Aorta (tissue), 5 donors: Measurements from ENCODE around the gene ARPC2. TPM values are rescaled to one million over a fixed set of nuclear protein-coding genes. Genes with fewer than 3 reads are reported as not detected.

ENCODE experiments used
- ATAC-seq: fragments of 200-7000 bp; cut with Tn5 transposase; one replicate; pipeline ENCODE4 v1.9.1; 2022; ENCODE audit warnings: moderate library complexity; ENCODE audit not compliant: low FRiP score
- DNase-seq, 2 donors: peaks; one replicate each; pipeline ENCODE4 v3.0.0-alpha.2; 2020
- H3K27ac ChIP-seq, 2 donors: one replicate each; pipeline ENCODE4 v1.5.1; 2013; ENCODE audit warnings: low read length in 2 of 2, mild to moderate bottlenecking in 2 of 2, moderate library complexity in 2 of 2, control low read depth in 1 of 2, inconsistent platforms in 1 of 2, low read depth in 1 of 2
- H3K27me3 ChIP-seq, 2 donors: one replicate each; pipeline ENCODE4 v1.6.1; 2013; ENCODE audit warnings: control low read depth in 1 of 2, low read length in 1 of 2, mild to moderate bottlenecking in 1 of 2, moderate library complexity in 1 of 2; ENCODE audit not compliant: insufficient read depth in 2 of 2, control insufficient read depth in 1 of 2
- H3K36me3 ChIP-seq, 2 donors: one replicate each; pipeline ENCODE4 v1.6.1; 2013; ENCODE audit warnings: control low read depth in 1 of 2, low read length in 1 of 2, mild to moderate bottlenecking in 1 of 2; ENCODE audit not compliant: insufficient read depth in 2 of 2, control insufficient read depth in 1 of 2
- H3K4me1 ChIP-seq, 2 donors: one replicate each; pipeline ENCODE4 v1.6.1; 2013; ENCODE audit warnings: low read length in 2 of 2, control low read depth in 1 of 2, mild to moderate bottlenecking in 1 of 2, moderate library complexity in 1 of 2; ENCODE audit not compliant: insufficient read depth in 2 of 2, control insufficient read depth in 1 of 2
- H3K4me3 ChIP-seq, 2 donors: one replicate each; pipeline ENCODE4 v1.5.1; 2013; ENCODE audit warnings: low read length in 2 of 2, control low read depth in 1 of 2, mild to moderate bottlenecking in 1 of 2
- H3K9me3 ChIP-seq: one replicate; pipeline ENCODE4 v1.6.1; 2013; ENCODE audit warnings: mild to moderate bottlenecking, low read length; ENCODE audit not compliant: control insufficient read depth
- WGBS, 2 donors: extraction: QIAGEN DNeasy Blood & Tissue Kit; methylation state at CpG; one replicate each; pipeline ENCODE4 v1.1.7; 2013; 5-methylcytosine and 5-hydroxymethylcytosine counted together
- intact Hi-C, 2 donors: fragments of 100-400 bp; cut with DNase I; formaldehyde crosslinking; loops; one replicate each; pipeline versions ENCODE4 v1.14.2 to v1.15.0; 2022
- polyA plus RNA-seq, 2 donors: library from polyadenylated mRNA; stranded (reverse); fragments of 200-250 nt; gene quantifications; one replicate each; pipeline ENCODE4 v1.2.3, GENCODE V29; 2013
- total RNA-seq, 2 donors: library from RNA; stranded (reverse); fragmentation: NEBNext Ultra II Directional; extraction: Animal tissue kit (Norgen Biotek cat#: 25700); gene quantifications; one replicate each; pipeline ENCODE4 v1.2.1, GENCODE V29; 2021
- donor health status: healthy with polysubstance abuse.
- donor health status: Bipolar disorder and iron deficiency.
- donor health status: DM: no; HTN: no; CAD: no.
- donor health status: DM: no; HTN: no; CAD: no.
- donor health status: DM: yes; HTN: yes; CAD: no.

ARPC2 gene
- total and polyA plus RNA-seq, 4 donors = 297 to 467 (median 359) TPM

DNA sequence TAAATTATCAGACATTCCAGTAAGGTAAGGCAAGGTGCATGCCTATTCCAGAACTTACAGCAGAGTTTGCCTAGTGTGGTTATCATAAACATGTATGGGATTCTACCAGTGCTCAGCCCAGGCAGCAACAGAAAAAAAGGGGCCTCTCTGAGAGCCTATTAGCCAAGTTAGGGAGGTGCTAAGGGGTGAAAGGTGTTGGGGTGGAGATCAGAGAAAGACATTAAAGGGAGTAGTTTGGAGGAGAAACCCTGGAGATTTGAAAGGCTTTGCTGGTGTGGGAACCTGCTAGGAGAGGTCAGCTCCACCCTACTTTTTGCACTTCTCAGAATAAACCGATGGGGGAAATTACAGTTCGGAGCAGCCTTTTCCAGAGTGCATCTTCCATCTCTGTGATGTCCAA lies 2.9 kb downstream of the ARPC2 start:
- DNase-seq (no peak), ATAC-seq (no peak)
- Histone ChIP-seq H3K36me3 (peaks cover 0 to 1% of the 10 kb centered on the region in 2 donors), H3K4me3 (peak overlapping the region; percentile 32 to 38), H3K27ac (peak overlapping the region in 1 of 2 donors; percentile 16), H3K9me3 (no peaks in the 10 kb centered on the region), H3K4me1 (peaks cover 5 to 25% of the 10 kb centered on the region in 2 donors), H3K27me3 (no peaks in the 10 kb centered on the region)
- intact Hi-C loops = loop anchor here in 1 of 2 donors (5.0 kb wide), 1 partner anchor 187 kb away; no protein-coding TSS in a partner anchor
- 37 to 38% methylated on average over 2 of the region's 2 CpGs for WGBS, 2 donors

DNA sequence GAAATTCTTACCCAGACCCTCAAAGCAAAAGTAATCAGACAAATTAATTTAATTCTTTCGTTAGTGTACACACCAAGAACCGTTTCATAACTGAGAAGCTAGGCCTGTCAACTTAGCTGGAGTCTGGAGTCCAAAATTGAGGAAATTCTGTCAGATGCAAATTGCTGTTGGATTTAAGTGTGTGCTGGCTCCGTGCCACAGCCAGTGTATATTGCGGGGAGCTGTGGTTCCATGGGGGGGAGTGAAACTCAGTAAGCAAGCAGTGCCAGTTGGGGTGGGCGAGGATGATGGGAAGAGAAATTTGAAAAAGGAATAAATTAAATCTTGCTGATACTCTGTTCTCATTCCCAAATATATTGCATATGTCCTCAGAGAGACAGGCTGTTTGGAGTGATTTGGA lies 4.0 kb downstream of the ARPC2 start:
- H3K9me3 ChIP-seq = no peaks in the 10 kb centered on the region
- intact Hi-C loops = no loop called here
- DNase-seq (no peak), ATAC-seq (no peak)
- H3K27me3 ChIP-seq = no peaks in the 10 kb centered on the region
- peaks cover 0 to 1% of the 10 kb centered on the region in 2 donors for H3K36me3 ChIP-seq
- H3K27ac ChIP-seq = no peak overlapping the region
- H3K4me3 ChIP-seq = peak overlapping the region in 1 of 2 donors; percentile 11
- WGBS, 2 donors = 40 to 41% methylated on average over 5 of the region's 5 CpGs
- H3K4me1 ChIP-seq = peaks cover 5 to 26% of the 10 kb centered on the region in 2 donors

DNA sequence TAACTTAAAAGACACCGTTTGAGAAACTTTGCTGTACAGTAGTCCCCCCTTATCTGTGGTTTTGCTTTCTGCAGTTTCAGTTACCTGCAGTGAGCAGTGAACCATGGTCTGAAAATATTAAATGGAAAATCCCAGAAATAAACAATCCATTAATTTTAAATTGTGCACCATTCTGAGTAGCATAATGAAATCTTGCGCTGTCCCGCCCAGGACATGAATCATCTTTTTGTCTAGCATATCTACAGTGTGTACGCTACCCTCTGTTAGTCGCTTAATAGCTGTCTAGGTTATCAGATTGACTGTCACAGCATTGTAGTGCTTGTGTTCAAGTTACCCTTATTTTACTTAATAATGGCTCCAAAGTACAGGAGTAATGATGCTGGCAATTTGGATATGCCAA lies 6.1 kb downstream of the ARPC2 start:
- H3K4me3 ChIP-seq = no peak overlapping the region
- ATAC-seq (no peak), DNase-seq (no peak)
- H3K27ac ChIP-seq = no peak overlapping the region
- no peaks in the 10 kb centered on the region for H3K9me3 ChIP-seq
- H3K36me3 ChIP-seq = peaks cover 0 to 4% of the 10 kb centered on the region in 2 donors
- 77 to 82% methylated on average over 5 of the region's 5 CpGs for WGBS, 2 donors
- intact Hi-C loops = no loop called here
- H3K4me1 ChIP-seq = peaks cover 5 to 26% of the 10 kb centered on the region in 2 donors
- H3K27me3 ChIP-seq = no peaks in the 10 kb centered on the region

DNA sequence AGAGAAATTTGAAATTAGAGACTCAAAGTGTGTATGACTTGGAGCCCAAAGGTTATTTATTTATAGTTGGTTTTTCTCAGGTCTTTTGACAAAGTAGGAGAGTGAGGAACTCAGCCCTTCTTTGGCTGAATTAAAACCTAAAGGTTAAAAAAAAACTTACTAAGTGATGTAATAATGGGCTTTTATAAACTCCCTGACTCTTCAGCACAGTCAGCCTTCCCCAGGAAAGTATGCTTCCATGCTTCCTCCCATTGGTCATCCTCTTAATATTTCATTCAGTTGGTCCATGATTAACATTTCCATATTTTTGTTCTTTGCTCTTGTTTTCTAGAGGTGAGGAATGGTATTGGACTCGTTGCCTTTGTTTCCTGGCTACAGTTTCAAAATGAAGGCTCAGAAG lies 7.2 kb downstream of the ARPC2 start:
- H3K9me3 ChIP-seq = no peaks in the 10 kb centered on the region
- WGBS, 2 donors = 34 to 39% methylated on average over 1 of the region's 1 CpG
- intact Hi-C loops = no loop called here
- H3K4me1 ChIP-seq = peaks cover 5 to 32% of the 10 kb centered on the region in 2 donors
- DNase-seq = no peak
- no peak overlapping the region for H3K27ac ChIP-seq
- no peak for ATAC-seq
- peaks cover 0 to 4% of the 10 kb centered on the region in 2 donors for H3K36me3 ChIP-seq
- H3K27me3 ChIP-seq = no peaks in the 10 kb centered on the region
- H3K4me3 ChIP-seq = no peak overlapping the region

DNA sequence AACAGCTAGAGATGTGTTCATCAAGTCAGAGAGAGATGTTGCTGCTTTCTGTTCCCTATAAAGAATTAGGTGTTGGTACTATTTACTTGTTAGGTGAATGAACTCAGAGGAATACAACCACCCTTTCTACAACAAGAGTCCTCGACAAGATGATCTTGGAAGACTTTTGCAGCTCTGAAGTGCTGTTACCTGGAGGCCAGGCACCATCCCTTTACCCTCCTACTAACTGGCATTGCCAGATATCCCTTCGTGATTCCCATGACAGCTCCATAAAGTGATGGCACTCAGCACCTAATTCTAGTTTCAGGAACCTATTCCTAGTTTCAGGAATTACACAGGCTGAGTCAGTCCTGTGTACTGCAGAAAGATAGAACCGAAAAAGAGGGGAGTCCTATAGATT lies 9.9 kb downstream of the ARPC2 start:
- Histone ChIP-seq H3K27me3 (no peaks in the 10 kb centered on the region), H3K27ac (no peak overlapping the region), H3K4me3 (no peak overlapping the region), H3K9me3 (no peaks in the 10 kb centered on the region), H3K4me1 (peaks cover 7 to 22% of the 10 kb centered on the region in 2 donors), H3K36me3 (peaks cover 7% of the 10 kb centered on the region in 2 donors)
- no peak for ATAC-seq
- WGBS, 2 donors = 87 to 88% methylated on average over 3 of the region's 3 CpGs
- DNase-seq = no peak
- intact Hi-C loops = no loop called here

DNA sequence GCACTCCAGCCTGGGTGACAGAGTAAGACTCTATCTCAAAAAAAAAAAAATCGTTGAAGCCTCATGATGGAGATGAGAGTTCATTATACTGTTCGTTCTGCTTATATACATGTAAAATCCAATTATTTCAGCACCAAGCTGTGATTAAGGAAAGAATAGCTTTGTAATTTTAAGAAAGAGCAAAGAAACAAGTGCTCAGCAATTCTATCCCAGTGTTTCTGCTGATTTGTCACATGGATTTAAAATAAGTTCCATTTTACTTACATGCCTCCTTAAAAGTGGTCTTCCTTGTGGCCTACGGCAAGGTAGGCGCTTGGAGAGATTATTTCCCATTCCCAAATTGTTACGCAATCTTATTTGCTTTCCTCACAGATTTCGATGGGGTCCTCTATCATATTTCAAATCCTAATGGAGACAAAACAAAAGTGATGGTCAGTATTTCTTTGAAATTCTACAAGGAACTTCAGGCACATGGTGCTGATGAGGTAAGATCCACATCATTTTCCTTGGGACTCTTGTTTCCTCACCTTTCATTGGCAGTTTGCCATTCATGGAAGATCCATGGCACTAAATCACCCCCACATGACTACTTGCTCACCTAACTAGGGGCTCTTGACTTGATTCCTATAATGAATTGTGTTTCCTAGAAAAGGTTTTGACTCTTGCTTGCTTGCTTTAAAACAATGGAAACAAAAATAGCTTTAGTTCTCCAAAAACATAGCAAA lies 11.5 kb downstream of the ARPC2 start:
- no peak for ATAC-seq
- H3K27ac ChIP-seq = peak overlapping the region; percentile 61 to 91
- WGBS, 2 donors = 82 to 90% methylated on average over 6 of the region's 6 CpGs
- no peaks in the 10 kb centered on the region for H3K27me3 ChIP-seq
- peaks cover 7 to 9% of the 10 kb centered on the region in 2 donors for H3K36me3 ChIP-seq
- no peak overlapping the region for H3K4me3 ChIP-seq
- no peaks in the 10 kb centered on the region for H3K9me3 ChIP-seq
- DNase-seq = no peak
- intact Hi-C loops = no loop called here
- H3K4me1 ChIP-seq = peaks cover 7 to 18% of the 10 kb centered on the region in 2 donors

DNA sequence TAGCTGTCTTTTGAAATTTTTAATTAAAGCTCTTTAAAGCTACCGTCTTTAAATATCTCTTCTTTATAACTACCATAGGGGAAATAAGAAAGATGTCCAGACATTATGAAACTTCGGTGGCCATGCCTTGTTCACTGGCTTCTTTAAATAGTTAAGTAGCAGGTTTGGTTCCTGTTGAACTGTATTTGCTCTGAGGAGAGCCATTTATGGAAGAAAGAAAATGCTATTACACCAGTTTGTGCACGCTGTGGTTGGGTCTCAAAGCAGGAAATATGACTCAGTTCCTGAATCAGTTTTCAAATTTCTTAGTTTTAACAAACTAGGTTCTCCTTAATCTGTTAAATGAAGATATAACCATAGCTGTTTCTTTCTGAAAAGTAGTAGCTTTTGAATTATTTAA lies 12.2 kb downstream of the ARPC2 start:
- Histone ChIP-seq H3K4me1 (peaks cover 6 to 15% of the 10 kb centered on the region in 2 donors), H3K27ac (peak overlapping the region in 1 of 2 donors; percentile 4)
- no peak for DNase-seq

DNA sequence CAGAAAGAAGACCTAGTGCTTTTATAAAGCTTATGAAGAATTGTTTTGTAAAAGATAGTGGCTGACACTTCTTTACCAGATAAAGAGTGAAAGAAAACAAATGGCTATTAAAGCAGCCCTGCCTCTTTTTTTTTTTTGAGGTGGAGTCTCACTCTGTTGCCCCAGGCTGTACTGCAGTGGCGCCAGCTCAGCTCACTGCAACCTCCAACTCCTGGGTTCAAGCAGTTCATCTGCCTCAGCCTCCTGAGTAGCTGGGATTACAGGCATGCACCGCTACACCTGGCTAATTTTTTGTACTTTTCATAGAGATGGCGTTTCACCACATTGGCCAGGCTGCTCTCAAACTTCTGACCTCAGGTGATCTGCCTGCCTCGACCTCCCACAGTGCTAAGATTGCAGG lies 12.9 kb downstream of the ARPC2 start:
- Histone ChIP-seq H3K27me3 (no peaks in the 10 kb centered on the region), H3K27ac (peak overlapping the region; percentile 61 to 91), H3K4me1 (peaks cover 5 to 8% of the 10 kb centered on the region in 2 donors), H3K36me3 (peaks cover 6 to 14% of the 10 kb centered on the region in 2 donors), H3K4me3 (no peak overlapping the region), H3K9me3 (no peaks in the 10 kb centered on the region)
- intact Hi-C loops = loop anchor here in 1 of 2 donors (2.0 kb wide), 1 partner anchor 13 kb away; the partner anchor contains the start of gene ARPC2
- WGBS, 2 donors = 65 to 73% methylated on average over 4 of the region's 4 CpGs
- no peak for ATAC-seq
- DNase-seq = no peak

More for the DNA sequence above, 12.2 kb downstream of the ARPC2 start:
- Histone ChIP-seq H3K4me3 (no peak overlapping the region), H3K27me3 (no peaks in the 10 kb centered on the region), H3K36me3 (peaks cover 7 to 9% of the 10 kb centered on the region in 2 donors), H3K9me3 (no peaks in the 10 kb centered on the region)
- 0 to 1% methylated on average over 3 of the region's 3 CpGs for WGBS, 2 donors
- ATAC-seq = peak; percentile 80
- intact Hi-C loops = no loop called here

DNA sequence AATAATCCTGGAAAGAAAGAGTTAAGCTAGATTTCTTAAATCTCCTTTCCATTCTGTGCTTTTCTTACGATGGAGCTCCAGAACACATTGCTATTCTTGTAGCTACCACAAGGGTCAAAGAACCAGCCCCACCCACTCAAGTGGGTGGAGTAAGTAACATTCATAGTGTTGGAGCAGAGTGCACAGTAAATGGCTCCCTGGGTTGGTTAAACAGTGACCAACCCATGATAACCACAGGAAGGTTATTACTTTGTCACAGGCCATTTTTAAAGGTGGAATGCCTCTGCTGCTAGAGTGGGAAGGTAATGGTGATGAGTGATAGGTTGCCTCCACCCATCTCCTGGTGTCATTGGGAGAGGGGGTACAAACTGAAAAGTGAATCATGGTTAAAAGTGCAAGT lies 13.9 kb downstream of the ARPC2 start:
- H3K27ac ChIP-seq = peak overlapping the region; percentile 61 to 67
- peaks cover 12 to 16% of the 10 kb centered on the region in 2 donors for H3K36me3 ChIP-seq
- no peak for DNase-seq
- no peak overlapping the region for H3K4me3 ChIP-seq
- 1 to 4% methylated on average over 1 of the region's 1 CpG for WGBS, 2 donors
- ATAC-seq = no peak
- peaks cover 5 to 6% of the 10 kb centered on the region in 2 donors for H3K4me1 ChIP-seq
- H3K27me3 ChIP-seq = no peaks in the 10 kb centered on the region
- H3K9me3 ChIP-seq = no peaks in the 10 kb centered on the region
- intact Hi-C loops = loop anchor here in 1 of 2 donors (2.0 kb wide), 1 partner anchor 14 kb away; the partner anchor contains the start of gene ARPC2
